K562 (cell line): ENCODE data around the gene TBC1D16.

Experiments used
- CHD1 ChIP-seq: fragments of 200-600 bp; sonication (generic); IDR thresholded peaks from one replicate; pipeline ENCODE4 v1.6.1; 2012; ENCODE audit warnings: mild to moderate bottlenecking, moderate library complexity, low read length, inconsistent platforms
- EZH2 ChIP-seq: IDR thresholded peaks from 2 replicates; pipeline ENCODE4 v1.6.1; 2012; ENCODE audit warnings: low read depth, mild to moderate bottlenecking, inconsistent platforms, low read length, borderline replicate concordance
- HDAC1 ChIP-seq, 2 experiments: fragments of 450-650 bp; IDR thresholded peaks; 2 replicates each; pipeline ENCODE4 v1.6.1; 2016 to 2017; ENCODE audit warnings: inconsistent platforms in 1 of 2, mild to moderate bottlenecking in 1 of 2, moderate library complexity in 1 of 2
- MAZ ChIP-seq, 2 experiments: fragments of 450-650 bp in 1 of 2; sonication (generic) in 1 of 2; formaldehyde crosslinking; IDR thresholded peaks in 1 of 2; conservative IDR thresholded peaks in 1 of 2; 2 replicates each; pipeline versions ENCODE4 v1.4.0 to v1.5.0; 2020; ENCODE audit warnings: mild to moderate bottlenecking in 1 of 2, missing genetic modification reagents in 1 of 2
- POLR2A ChIP-seq: fragments of 450-650 bp; conservative IDR thresholded peaks from 2 replicates; pipeline ENCODE4 v1.6.1; 2016
- YY1 ChIP-seq, 3 experiments: IDR thresholded peaks; 2 replicates each; pipeline ENCODE4 v1.6.1; 2011; ENCODE audit warnings: low read length in 2 of 3, mild to moderate bottlenecking in 2 of 3, moderate library complexity in 2 of 3, borderline replicate concordance in 1 of 3, control low read depth in 1 of 3, low read depth in 1 of 3; ENCODE audit not compliant: insufficient read depth in 3 of 3, insufficient replicate concordance in 2 of 3, control insufficient read depth in 1 of 3, insufficient read length in 1 of 3; ENCODE audit errors: extremely low read depth in 1 of 3
- ZC3H11A ChIP-seq: IDR thresholded peaks from 2 replicates; pipeline ENCODE4 v1.6.1; 2012; ENCODE audit warnings: low read depth, low read length, improper control_type of control experiment
- ZNF57 ChIP-seq: fragments of 450-650 bp; formaldehyde crosslinking; IDR thresholded peaks from 2 replicates; pipeline ENCODE4 v1.4.0; 2020; ENCODE audit warnings: mild to moderate bottlenecking, moderate library complexity
- TF ChIP-seq, protein P1 (sequence below): conservative IDR thresholded peaks from 2 replicates; pipeline ENCODE4 v1.6.1; 2011; ENCODE audit warnings: low read depth, mild to moderate bottlenecking, low read length; ENCODE audit not compliant: control insufficient read depth

DNA sequence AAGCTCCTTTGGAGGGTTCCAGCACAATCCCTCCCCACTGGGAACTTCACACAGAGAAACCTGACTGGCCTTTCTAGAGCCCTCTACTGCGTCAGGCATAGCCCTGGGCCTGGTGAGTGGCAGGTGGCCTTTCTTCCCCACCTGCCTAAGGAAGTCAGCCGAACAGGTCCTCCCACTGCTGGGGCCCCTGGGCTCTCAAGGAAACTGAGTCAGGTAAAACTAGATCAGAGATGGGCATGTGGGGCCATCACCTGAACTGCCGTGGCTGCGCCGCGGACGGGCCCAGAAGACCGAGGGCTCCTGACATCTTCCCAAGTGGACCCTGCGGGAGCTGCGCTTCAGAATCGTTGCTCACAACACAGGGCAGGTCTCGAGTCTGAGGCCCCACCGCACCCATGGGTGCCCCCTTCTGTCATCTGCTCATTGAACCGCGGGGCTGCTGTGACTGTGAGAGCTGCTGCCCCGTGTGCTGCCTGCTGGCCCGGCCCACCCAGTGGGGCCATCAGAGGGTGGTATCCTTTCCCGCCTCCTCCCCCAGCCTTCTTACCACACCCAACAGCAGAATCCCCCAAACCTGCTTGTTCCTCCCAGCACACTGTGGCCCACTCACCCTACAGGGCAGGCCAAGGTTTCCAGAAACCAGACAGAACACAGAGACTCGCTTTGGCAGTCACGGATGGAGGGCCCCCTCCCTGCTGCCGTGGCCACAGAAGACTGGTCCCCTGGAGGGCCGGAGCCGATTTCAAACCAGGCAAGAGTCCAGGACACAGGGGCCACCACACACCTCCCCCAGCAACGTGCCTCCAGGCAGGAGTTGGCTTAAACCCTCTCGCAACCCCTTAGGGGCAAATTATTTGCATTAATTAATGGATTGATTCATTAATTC lies 81.1 kb downstream of the TBC1D16 start:
- TF ChIP-seq POLR2A, result no peak
- TF ChIP-seq HDAC1 (IDR thresholded peaks at IDR 0.05), result no peak
- no peak for TF ChIP-seq EZH2
- TF ChIP-seq ZNF57 (CRISPR knock-in tag), result no peak
- no peak for TF ChIP-seq ZC3H11A
- TF ChIP-seq, protein P1, sequence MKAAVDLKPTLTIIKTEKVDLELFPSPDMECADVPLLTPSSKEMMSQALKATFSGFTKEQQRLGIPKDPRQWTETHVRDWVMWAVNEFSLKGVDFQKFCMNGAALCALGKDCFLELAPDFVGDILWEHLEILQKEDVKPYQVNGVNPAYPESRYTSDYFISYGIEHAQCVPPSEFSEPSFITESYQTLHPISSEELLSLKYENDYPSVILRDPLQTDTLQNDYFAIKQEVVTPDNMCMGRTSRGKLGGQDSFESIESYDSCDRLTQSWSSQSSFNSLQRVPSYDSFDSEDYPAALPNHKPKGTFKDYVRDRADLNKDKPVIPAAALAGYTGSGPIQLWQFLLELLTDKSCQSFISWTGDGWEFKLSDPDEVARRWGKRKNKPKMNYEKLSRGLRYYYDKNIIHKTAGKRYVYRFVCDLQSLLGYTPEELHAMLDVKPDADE, result no peak
- no peak for TF ChIP-seq YY1 (IDR thresholded peaks at IDR 0.05; ENCODE audit: borderline replicate concordance in 1 of 3, control insufficient read depth in 1 of 3, extremely low read depth in 1 of 3, insufficient read depth in 3 of 3, insufficient read length in 1 of 3, insufficient replicate concordance in 2 of 3, low read depth in 1 of 3, low read length in 2 of 3)
- TF ChIP-seq MAZ (CRISPR knock-in tag; conservative IDR thresholded peaks at IDR 0.05 in 1 of 2, IDR thresholded peaks at IDR 0.05 in 1 of 2), result no peak
- no peak for TF ChIP-seq CHD1
